GM19035 (cell line): ENCODE data around the gene PTPRN2.
"Not testable (repeated sequence)": the region's sequence is repeated elsewhere in the genome, so short reads cannot be mapped to it uniquely, and the experiment has no call there.

Experiments
- ATAC-seq: cut with Tn5 transposase; IDR thresholded peaks from one replicate; pipeline ENCODE4 v1.9.1; 2021; ENCODE audit not compliant: unreplicated experiment

The PTPRN2 gene

GRCh38 chr7:157496416-157497275 is 1091.0 kb downstream of the PTPRN2 start:
- ATAC-seq, result no peak

- ATAC-seq, result no peak
Observed at GRCh38 chr7:157495594-157495993, 1092.0 kb downstream of the PTPRN2 start.

- ATAC-seq, result no peak
Observed at GRCh38 chr7:157495177-157495553, 1092.5 kb downstream of the PTPRN2 start.

GRCh38 chr7:157494506-157495176 is 1093.0 kb downstream of the PTPRN2 start:
- ATAC-seq, result no peak

- no peak for ATAC-seq
Observed at GRCh38 chr7:157493776-157494175, 1093.8 kb downstream of the PTPRN2 start.

GRCh38 chr7:157493017-157493416 is 1094.6 kb downstream of the PTPRN2 start:
- no peak for ATAC-seq

GRCh38 chr7:157490465-157490912 is 1097.1 kb downstream of the PTPRN2 start:
- no peak for ATAC-seq

GRCh38 chr7:157489870-157490269 is 1097.8 kb downstream of the PTPRN2 start:
- ATAC-seq, result not testable (repeated sequence)
